Left colon (tissue), 2 donors: Measurements from ENCODE around the gene CDRT15L2. TPM values are rescaled to one million over a fixed set of nuclear protein-coding genes. Genes with fewer than 3 reads are reported as not detected.

ENCODE experiments used
- total RNA-seq, 2 donors: library from RNA; stranded (reverse); fragmentation: NEBNext Ultra II Directional; extraction: Animal tissue kit (Norgen Biotek cat#: 25700); gene quantifications; one replicate each; pipeline ENCODE4 v1.2.1, GENCODE V29; 2021
- donor health status: DM: no; HTN: no; CAD: no.
- donor health status: DM: yes; HTN: yes; CAD: no.

The CDRT15L2 gene
- total RNA-seq, 2 donors from 2014 or later: not detected

Other genes with a start within 250 kb of the CDRT15L2 start
- gene LGALS9B, start 112.2 kb upstream of the CDRT15L2 start, total RNA-seq: 10 to 100 TPM; 35.5 to 46.2 TPM